GM19324 (cell line): ENCODE data around the gene ASB13.
"Not testable (repeated sequence)": the region's sequence is repeated elsewhere in the genome, so short reads cannot be mapped to it uniquely, and the experiment has no call there.

Source experiments
- ATAC-seq: cut with Tn5 transposase; IDR thresholded peaks from one replicate; pipeline ENCODE4 v1.9.1; 2021; ENCODE audit warnings: mild to moderate bottlenecking, moderate library complexity; ENCODE audit not compliant: unreplicated experiment, low FRiP score

The ASB13 gene

DNA sequence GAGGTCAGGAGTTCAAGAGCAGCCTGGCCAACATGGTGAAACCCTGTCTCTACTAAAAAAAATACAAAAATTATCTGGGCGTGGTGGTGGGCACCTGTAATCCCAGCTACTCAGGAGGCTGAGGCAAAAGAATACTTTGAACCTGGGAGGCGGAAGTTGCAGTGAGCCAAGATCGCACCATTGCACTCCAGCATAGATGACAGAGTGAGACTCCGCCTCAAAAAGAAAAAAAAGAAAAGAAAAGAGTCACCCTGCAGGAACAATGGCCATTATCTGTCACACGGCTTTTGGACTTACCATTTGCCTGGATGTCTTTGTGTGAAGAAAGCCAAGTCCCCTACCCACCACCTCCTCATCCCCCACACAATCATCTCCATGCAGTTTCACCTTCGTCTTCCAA is 73.0 kb downstream of the ASB13 start:
- not testable (repeated sequence) for ATAC-seq

DNA sequence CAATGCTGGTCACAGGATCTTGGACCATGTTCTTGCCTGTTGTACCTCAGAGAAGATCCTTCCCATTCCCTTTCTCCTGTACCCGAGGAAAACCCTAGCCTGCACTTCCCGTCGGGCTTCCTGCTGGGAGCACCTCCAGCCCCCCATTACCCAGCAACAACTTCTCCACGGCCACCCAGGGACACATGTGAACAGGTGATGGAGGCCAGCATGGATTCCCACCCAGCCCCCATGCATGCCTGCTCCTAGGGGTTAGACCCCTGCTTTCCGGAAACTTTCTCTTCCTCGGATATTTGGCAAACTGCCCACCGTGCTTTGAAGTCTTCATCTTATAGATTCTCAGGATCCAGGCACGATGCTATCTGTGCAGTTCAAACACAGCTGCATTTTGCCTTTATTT is 74.3 kb downstream of the ASB13 start:
- ATAC-seq: no peak

DNA sequence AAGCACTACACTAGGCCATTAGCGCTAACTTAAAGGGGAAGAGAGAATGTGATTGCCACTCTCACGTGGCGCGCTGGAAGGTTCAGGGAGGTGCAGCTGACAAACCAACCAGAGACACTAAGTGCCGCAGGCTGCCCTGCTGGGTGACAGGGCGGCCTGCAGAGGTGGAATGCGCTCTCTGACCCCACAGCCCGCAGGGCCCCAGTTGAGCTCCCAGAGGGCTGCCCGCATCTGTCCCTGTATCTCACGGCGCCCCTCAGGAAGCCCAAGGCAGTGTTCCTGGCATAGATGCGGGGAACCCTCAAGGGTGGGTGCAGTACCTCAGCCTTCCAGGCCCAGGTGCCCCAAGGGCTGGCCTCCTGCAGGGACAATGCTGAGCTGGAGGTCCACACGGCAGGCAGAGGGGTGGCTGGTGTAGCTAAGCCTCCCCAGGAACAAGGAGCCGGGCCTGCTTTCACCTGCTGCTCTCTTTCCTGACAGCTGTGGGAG is 75.0 kb downstream of the ASB13 start:
- no peak for ATAC-seq

DNA sequence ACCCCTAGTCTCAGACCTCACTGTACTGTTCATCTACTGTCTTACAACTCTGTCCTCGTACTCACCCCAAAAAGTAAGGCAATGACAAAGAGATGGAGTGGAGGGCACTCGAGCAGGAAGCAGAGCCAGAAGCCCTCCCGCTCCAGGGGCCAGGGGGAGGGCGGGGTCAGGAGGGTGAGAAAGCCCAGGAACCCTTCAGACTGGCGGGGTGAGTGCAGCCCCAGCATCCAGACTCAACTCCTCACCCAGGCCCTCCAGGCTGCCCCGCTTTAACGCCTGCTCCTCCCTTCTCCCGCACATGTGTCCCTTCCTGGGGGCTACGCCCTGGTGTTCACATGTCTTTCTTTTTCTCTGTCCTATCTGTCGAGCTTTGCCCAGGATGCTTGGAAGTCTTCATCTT is 75.6 kb downstream of the ASB13 start:
- ATAC-seq: no peak

DNA sequence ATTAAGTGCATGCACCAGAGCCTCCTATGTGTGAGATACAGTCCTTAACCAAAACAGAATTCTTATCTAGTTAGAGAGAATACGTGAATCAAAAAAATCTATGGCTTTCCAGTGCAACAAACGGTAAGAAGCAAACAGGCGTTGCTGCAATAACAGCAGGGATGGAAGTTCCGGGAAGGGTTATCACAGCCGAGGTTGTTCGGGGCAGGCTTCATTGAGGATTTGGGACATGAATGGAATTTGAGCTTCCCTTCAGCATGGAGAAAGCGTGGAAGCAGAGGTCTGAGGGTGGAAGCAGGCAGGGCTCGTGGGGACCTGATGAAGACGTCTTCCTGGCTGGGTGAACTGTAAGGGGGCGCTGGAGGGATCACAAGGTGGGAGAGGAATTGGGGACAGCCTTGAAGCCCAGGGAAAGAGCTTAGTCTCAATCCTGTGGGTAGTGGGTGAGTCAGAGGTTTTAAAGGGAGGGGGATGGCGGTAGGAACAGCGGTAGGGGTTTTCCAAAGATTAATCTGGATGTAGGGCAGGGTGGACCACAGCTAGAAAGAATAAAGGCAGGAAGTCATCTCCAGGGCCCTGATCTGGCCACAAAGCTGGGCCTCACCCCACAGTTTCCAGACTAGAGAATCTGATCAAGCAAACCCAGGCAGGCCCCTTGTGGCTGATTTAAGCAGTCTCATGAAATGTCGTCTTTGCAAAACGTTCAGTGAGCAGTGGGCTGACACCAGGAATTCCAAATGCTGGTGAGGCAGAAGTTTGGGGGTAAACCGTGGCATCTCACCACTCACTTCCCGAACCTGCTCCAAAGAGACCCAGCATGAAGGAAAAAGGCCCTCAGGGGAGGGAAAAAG is 76.5 kb downstream of the ASB13 start:
- no peak for ATAC-seq

DNA sequence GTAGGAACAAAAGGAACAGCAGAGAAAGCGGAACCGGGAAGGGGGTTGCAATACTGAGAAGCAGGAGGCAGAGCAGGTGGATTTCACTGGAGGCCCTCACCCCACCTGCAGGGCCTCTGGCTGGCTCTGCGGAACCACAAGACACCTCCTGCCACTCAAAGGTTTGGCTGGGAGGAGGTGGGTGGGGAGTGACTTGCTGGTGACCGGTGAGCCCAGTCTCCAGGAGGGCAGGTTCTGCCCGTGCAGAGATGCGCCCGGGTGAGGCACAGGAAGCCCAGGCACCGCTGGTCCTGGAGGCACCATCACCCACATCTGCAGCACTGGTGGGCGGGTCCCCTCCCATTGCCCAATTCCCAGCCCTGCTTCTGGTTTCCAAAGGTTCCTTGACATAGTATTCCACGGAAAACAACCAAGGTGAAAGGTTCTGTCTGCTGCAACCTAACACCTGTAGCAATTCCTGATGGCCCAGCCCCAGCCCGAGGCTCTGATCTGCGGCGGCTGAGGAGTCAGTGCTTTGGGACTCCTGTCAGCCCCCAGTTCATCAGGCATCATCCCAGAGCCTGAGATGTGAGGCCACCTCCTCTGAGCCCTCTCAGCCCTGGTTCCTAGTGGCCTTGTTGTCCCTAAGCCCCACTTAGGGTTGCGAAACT is 77.3 kb downstream of the ASB13 start:
- no peak for ATAC-seq
